Stimulated activated effector memory CD8-positive, alpha-beta T cell treated with anti-CD3 and anti-CD28 coated beads, Interleukin-12 subunit alpha, Interleukin-12 subunit beta, amount 100 ng/mL, for 72 hours (primary cell): ENCODE measurements around the gene PEPD.
"Not testable (repeated sequence)": the region's sequence is repeated elsewhere in the genome, so short reads cannot be mapped to it uniquely, and the experiment has no call there.

Experiments used
- ATAC-seq: fragments of 150-1000 bp; cut with Tn5 transposase; 2 replicates; pipeline ENCODE4 v1.10.0; 2021
- DNase-seq, 2 donors: peaks; one replicate each; pipeline ENCODE4 v3.0.0; 2021 to 2022; ENCODE audit warnings: low spot score in 2 of 2
- H3K27ac Mint-ChIP-seq: one replicate; pipeline ENCODE4 v1.8.0; 2022; ENCODE audit warnings: mild to moderate bottlenecking, mixed read lengths
- H3K36me3 Mint-ChIP-seq: one replicate; pipeline ENCODE4 v1.8.0; 2022; ENCODE audit warnings: mild to moderate bottlenecking, mixed read lengths
- H3K4me1 Mint-ChIP-seq: one replicate; pipeline ENCODE4 v1.8.0; 2022; ENCODE audit warnings: mixed read lengths
- H3K4me3 Mint-ChIP-seq: one replicate; pipeline ENCODE4 v1.8.0; 2022; ENCODE audit warnings: mild to moderate bottlenecking, mixed read lengths
- H3K9me3 Mint-ChIP-seq: one replicate; pipeline ENCODE4 v1.8.0; 2022; ENCODE audit warnings: mixed read lengths

Gene PEPD

DNA sequence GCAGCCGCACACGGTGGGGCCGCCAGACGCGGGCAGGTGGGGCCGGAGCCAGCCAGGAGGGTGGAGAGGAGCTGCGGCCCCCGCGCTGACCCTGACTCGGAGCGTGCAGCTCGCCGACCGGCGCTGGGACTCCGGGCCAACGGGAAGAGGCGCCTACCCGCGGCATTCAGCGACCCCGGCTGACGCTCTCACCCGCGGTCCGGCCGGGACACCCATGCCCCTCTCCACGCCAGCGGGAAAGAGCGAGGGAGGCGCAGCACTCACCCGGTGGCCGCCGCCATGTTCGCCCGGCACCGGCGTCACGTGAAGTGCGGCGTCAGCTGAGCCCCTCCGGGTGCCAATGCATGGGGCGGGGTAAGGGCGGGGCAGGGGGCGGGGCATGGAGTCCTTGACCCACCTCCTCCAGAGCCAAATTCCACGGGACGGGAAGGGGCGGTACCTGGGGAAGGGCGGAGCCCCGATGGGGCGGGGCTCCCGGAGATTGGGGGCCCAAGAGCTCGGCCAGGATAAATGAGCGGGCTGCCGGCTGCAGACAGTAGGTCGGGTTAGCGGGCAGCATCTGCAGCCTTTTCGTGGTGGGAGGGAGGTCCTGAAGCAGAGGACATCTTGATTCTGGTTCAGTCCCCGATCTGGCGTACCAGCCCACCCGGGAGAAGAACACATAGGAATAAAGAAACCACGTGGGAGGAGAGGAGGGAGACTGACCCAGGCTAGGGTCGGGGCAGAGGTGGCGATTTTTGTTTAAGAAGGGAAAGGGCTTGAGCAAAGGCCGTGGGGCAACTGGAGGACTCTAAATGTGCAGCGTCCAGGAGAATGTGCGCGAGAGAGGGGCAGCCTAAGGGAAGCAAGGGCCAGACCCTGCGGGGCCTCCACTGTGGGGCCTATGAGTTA lies at the start of gene PEPD:
TSS of gene PEPD (minus strand) at position 312 of the 891 bp plus-strand sequence. CDS start at position 281, 31 bp downstream.
- H3K27ac Mint-ChIP-seq, result peak within 1 kb of the TSS; percentile 93
- H3K4me1 Mint-ChIP-seq, result peaks cover 38% of the 10 kb centered on the region
- ATAC-seq (peak; percentile 89), DNase-seq (peak; percentile 69 to 89)
- peak within 1 kb of the TSS; percentile 92 for H3K4me3 Mint-ChIP-seq
- H3K9me3 Mint-ChIP-seq, result no peaks in the 10 kb centered on the region
- no peaks in the 10 kb centered on the region for H3K36me3 Mint-ChIP-seq

DNA sequence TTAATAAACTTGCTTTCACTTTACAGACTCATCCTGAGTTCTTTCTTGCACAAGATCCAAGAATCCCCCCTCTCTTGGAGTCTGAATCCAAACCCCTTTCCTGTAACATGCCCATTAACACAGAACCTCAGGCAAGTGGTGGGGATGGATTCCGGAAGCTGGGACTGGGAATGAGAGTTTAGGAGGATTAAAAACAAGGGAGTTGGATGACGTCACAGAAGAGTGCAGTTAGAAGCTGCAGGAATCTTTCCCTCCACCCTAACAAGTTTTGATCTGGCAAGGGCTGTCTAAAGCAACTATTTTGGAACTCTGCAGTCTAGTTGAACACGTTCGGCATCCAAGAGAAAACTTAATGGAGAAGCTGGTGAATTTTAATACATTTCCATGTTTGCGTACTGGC lies 48.2 kb upstream of the PEPD start:
- ATAC-seq (no peak), DNase-seq (no peak)
- H3K36me3 Mint-ChIP-seq, result no peaks in the 10 kb centered on the region
- peaks cover 5% of the 10 kb centered on the region for H3K9me3 Mint-ChIP-seq
- no peaks in the 10 kb centered on the region for H3K4me1 Mint-ChIP-seq
- H3K27ac Mint-ChIP-seq, result no peak overlapping the region
- no peak overlapping the region for H3K4me3 Mint-ChIP-seq

DNA sequence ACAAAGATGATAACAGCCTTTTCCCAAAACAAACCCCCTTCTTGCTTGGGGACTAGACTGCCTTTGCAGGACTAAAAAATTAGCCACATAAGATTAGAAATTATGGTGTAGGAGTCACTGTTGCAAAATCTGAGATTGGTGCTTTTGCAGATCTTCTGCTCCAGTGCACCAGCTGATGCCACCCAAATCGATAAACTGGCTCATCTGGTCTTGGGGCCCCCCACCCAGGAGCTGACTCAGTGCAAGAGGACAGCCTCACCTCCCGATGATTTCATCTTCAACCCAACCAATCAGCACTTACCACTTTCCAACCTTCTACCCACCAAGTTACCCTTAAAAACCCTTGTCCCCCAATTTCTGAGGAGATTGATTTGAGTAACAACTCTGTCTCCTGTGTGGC lies 47.1 kb upstream of the PEPD start:
- ATAC-seq (no peak), DNase-seq (no peak)
- Mint-ChIP-seq H3K27ac (no peak overlapping the region), H3K4me1 (no peaks in the 10 kb centered on the region), H3K9me3 (no peaks in the 10 kb centered on the region), H3K4me3 (no peak overlapping the region), H3K36me3 (no peaks in the 10 kb centered on the region)

DNA sequence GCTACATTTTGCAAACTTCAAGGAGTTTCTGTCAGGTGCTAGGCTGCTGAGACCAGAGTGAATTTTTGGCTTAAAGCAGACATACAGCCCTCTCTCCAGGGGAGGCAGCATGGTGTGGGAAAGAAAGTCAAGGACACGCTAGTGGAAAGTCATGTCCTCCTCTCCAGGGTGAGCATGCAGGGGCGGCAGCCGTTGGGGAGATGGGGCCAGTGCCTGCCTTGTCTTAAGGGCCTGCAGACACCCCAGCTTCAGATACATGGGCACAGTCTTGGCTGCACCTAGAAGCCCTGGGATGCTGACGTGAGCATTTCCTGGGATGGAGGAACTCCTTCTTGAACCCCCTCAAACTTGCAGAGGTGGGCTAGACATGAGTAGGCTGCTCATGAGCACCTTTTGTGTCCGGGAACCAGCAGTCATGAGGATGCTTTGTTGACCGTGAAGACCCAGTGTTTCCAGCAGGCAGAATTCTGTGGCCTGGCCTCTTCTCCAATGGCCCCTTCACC lies 43.3 kb upstream of the PEPD start:
- H3K9me3 Mint-ChIP-seq, result no peaks in the 10 kb centered on the region
- no peak for ATAC-seq
- H3K27ac Mint-ChIP-seq, result no peak overlapping the region
- H3K36me3 Mint-ChIP-seq, result no peaks in the 10 kb centered on the region
- no peak overlapping the region for H3K4me3 Mint-ChIP-seq
- no peaks in the 10 kb centered on the region for H3K4me1 Mint-ChIP-seq
- no peak for DNase-seq

DNA sequence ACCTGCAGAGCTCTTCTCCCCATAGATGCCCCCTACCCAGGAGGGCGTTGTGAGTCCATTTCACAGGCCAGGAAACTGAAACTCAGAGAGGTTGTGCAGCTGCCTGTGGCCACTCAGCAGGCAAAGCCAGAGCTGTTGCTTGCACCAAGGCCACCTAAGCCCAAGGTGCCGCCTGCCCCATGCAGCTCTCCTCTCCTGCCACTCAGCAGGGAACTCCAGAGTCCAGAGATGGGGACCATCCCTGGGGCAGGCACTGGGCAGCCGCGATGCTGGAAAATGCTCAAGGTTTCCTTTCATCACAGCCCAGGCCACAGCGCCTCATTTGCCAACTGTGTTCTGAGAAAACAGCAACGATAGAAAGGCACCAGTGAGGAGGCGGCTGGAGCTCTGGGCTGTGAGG lies 41.0 kb upstream of the PEPD start:
- ATAC-seq, result no peak
- H3K4me1 Mint-ChIP-seq, result no peaks in the 10 kb centered on the region
- H3K27ac Mint-ChIP-seq, result no peak overlapping the region
- no peak overlapping the region for H3K4me3 Mint-ChIP-seq
- DNase-seq, result no peak
- H3K9me3 Mint-ChIP-seq, result no peaks in the 10 kb centered on the region
- H3K36me3 Mint-ChIP-seq, result no peaks in the 10 kb centered on the region

DNA sequence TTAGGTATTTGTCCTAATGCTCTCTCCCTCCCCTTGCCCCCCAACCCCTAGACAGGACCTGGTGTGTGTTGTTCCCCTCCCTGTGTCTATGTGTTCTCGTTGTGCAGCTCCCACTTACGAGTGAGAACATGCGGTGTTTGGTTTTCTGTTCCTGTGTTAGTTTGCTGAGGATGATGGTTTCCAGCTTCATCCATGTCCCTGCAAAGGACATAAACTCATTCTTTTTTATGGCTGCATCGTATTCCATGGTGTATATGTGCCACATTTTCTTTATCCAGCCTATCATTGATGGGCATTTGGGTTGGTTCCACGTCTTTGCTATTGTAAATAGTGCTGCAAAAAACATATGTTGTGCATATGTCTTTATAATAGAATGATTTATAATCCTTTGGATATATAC lies 40.1 kb upstream of the PEPD start:
- not testable (repeated sequence) for H3K27ac Mint-ChIP-seq, ATAC-seq, H3K36me3 Mint-ChIP-seq, DNase-seq, H3K4me3 Mint-ChIP-seq, H3K4me1 Mint-ChIP-seq, H3K9me3 Mint-ChIP-seq

DNA sequence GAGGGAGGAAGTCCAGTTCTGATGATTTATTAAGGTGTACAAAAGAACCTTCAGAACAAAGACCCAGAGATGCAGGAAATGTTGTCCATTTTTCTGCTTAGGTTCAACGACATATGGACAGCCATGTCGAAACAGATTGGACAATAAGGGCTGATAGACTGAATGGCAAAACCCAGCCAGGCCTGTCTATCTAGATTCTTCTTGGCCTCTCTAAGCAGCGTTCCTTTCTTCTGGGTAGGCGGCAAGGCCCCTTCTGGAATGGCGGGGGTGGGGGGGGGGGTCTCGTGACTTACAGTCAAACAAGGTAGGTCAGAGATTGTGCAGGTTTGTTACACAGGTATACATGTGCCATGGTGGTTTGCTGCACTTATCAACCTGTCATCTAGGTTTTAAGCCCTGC lies 39.7 kb upstream of the PEPD start:
- no peak for ATAC-seq
- Mint-ChIP-seq H3K4me1 (no peaks in the 10 kb centered on the region), H3K4me3 (no peak overlapping the region), H3K36me3 (no peaks in the 10 kb centered on the region), H3K9me3 (no peaks in the 10 kb centered on the region), H3K27ac (no peak overlapping the region)
- no peak for DNase-seq

DNA sequence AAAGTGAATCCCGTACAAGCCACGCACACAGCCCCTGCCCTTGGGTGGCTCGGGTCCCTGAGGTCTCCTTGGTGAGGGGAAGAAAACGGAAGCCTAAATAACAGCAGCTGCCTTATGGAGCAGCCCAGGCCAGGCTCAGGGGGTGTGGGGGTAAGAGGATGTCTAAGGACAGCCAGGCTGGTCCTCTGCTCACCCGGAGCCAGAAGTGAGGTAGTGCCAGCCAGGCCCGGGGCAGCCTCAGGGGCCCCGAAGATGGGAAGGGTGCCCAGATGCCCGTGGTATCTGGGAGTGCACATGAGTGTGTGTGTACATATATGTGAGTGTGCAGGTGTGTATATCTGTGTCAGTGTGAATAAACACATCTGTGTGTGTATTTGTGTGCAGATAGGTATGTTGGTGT lies 38.4 kb upstream of the PEPD start:
- no peak for ATAC-seq
- no peak overlapping the region for H3K27ac Mint-ChIP-seq
- no peaks in the 10 kb centered on the region for H3K9me3 Mint-ChIP-seq
- H3K4me3 Mint-ChIP-seq, result no peak overlapping the region
- H3K36me3 Mint-ChIP-seq, result no peaks in the 10 kb centered on the region
- no peaks in the 10 kb centered on the region for H3K4me1 Mint-ChIP-seq
- DNase-seq, result no peak

DNA sequence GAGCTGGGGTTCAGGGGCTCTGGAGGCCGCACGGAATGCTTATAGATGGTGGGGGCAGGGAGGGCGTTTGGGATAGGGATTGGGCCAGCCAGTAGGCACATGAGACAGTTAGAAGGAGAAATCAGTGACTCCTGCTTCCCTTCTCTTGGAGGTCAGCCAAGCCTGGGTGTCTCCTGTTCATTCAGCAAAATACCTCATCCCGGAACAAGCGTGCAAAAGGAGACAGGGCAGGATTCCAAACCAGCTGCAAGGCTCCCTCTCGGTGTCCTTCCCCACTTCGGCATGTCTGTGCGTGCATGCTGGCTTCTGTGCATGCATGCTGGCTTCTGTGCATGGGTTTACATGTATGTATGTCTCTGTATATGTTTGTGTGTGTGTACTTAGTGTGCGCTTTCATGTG lies 37.3 kb upstream of the PEPD start:
- ATAC-seq (no peak), DNase-seq (no peak)
- Mint-ChIP-seq H3K9me3 (no peaks in the 10 kb centered on the region), H3K4me1 (no peaks in the 10 kb centered on the region), H3K27ac (no peak overlapping the region), H3K4me3 (no peak overlapping the region), H3K36me3 (no peaks in the 10 kb centered on the region)

DNA sequence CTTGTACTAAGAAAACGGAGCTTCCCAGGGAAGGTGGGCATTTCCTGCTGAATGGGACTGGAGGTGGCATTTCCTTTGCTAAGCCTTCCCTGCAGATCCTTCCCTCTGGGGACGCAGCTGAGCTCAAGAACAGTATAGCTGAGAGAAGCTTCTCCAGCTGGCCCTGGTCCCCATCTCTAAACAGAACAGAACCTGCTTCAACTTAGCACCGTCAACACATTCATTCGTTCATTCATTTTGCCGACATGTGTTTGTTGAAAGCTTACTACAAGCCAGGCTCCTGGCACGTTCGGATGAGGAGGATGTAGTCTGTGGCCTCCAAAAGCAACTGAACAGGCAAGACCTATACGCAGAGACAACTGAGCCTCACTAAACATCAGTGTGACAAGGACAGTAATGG lies 36.6 kb upstream of the PEPD start:
- Mint-ChIP-seq H3K9me3 (no peaks in the 10 kb centered on the region), H3K36me3 (no peaks in the 10 kb centered on the region), H3K4me3 (no peak overlapping the region), H3K27ac (no peak overlapping the region), H3K4me1 (no peaks in the 10 kb centered on the region)
- no peak for DNase-seq
- ATAC-seq, result no peak

DNA sequence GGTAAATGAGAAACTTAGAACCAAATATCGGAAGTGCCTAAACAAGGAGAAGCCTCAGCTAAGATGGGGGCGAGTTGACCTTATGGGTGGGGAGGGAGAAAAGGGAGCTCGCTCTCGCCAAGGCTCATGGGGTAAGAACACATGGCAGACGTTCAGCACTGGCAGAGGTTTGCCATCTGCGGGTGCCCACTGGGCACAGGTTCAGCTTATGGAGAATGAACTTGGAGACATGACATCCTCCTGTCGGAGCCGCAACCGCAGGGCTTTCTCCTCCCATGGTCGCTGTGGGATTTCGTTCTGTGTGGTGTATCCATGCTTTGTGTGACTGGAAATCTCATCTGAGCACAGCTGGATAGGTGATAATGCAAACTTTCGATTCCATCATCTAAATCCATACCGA lies 36.1 kb upstream of the PEPD start:
- ATAC-seq, result no peak
- Mint-ChIP-seq H3K9me3 (no peaks in the 10 kb centered on the region), H3K4me3 (no peak overlapping the region), H3K4me1 (no peaks in the 10 kb centered on the region), H3K27ac (no peak overlapping the region), H3K36me3 (no peaks in the 10 kb centered on the region)
- DNase-seq, result no peak

DNA sequence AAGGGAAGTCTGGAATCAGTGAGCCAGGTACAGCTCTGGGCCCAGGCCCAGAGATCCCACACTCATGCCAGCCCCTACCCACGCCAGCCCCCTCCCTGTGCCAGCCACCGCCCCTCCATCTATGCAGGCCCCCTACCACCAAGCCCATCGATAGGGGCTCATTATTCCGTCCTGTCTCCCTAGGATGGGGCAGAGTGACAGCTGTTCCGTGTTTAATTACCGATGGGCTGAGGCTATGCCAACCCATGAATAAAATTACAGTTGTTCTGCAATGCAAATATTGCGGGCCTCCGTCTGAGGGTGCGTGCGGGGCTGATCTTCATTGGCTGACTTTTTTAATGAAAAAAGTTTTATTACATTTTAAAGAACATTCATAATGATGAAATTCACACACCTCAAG lies 35.6 kb upstream of the PEPD start:
- DNase-seq, result no peak
- Mint-ChIP-seq H3K4me3 (no peak overlapping the region), H3K36me3 (no peaks in the 10 kb centered on the region), H3K9me3 (no peaks in the 10 kb centered on the region), H3K27ac (no peak overlapping the region), H3K4me1 (no peaks in the 10 kb centered on the region)
- ATAC-seq, result no peak

DNA sequence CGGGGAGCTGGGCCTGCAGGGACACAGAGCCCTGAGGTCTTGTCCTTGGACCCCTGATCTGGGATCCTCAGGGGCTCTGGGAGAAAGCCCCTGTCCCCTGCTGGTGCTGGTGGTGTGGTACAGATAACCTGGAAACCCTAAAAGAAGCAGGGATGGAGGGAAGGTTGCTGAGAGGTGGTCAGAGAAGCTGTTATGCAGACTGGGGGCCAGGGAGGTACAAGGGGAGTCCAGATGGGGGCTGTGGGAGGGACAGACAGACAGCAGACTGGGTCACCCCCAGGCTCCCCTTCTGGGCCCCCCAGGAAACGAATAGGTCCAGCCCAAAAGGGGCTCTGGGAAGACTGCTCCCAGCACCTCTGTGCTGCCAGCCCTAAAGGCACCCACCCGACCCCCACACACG lies 34.7 kb upstream of the PEPD start:
- H3K27ac Mint-ChIP-seq, result no peak overlapping the region
- H3K4me1 Mint-ChIP-seq, result no peaks in the 10 kb centered on the region
- no peak for ATAC-seq
- no peak overlapping the region for H3K4me3 Mint-ChIP-seq
- H3K9me3 Mint-ChIP-seq, result no peaks in the 10 kb centered on the region
- no peaks in the 10 kb centered on the region for H3K36me3 Mint-ChIP-seq
- DNase-seq, result no peak

DNA sequence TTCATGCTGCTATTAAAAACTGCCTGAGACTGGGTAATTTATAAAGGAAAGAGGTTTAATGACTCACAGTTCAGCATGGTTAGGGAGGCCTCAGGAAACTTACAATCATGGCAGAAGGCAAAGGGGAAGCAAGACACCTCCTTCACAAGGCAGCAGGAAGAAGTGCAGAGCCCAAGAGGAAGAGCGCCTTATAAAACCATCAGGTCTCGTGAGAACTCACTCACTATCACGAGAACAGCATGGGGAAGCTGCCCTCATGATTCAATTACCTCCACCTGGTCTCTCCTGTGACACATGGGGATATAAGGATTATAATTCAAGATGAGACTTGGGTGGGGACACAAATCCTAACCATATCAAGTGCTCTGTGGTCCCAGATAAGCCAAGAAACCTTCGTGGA lies 34.1 kb upstream of the PEPD start:
- not testable (repeated sequence) for H3K4me3 Mint-ChIP-seq, H3K4me1 Mint-ChIP-seq, ATAC-seq, DNase-seq, H3K27ac Mint-ChIP-seq, H3K36me3 Mint-ChIP-seq, H3K9me3 Mint-ChIP-seq

DNA sequence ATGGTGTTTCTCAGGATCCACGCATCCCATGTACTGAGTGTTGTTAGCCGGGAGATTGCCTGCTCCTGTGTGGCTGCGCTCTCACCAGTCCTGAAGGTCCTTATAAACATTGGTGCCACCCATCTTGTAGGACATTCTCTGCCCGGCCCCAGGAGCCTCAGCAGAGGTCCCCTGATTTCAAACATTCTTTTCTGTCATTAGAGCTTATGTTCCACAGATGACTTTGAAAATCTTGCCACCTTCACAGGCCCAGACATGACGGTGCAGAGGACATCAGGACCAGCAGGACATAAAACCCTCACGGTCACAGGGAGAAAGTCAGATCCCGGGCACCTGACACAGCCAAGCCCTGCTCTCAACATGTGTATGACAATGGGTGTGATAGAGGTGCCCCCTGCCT lies 33.2 kb upstream of the PEPD start:
- no peaks in the 10 kb centered on the region for H3K4me1 Mint-ChIP-seq
- no peak overlapping the region for H3K4me3 Mint-ChIP-seq
- DNase-seq (no peak), ATAC-seq (no peak)
- no peaks in the 10 kb centered on the region for H3K9me3 Mint-ChIP-seq
- H3K27ac Mint-ChIP-seq, result no peak overlapping the region
- no peaks in the 10 kb centered on the region for H3K36me3 Mint-ChIP-seq

DNA sequence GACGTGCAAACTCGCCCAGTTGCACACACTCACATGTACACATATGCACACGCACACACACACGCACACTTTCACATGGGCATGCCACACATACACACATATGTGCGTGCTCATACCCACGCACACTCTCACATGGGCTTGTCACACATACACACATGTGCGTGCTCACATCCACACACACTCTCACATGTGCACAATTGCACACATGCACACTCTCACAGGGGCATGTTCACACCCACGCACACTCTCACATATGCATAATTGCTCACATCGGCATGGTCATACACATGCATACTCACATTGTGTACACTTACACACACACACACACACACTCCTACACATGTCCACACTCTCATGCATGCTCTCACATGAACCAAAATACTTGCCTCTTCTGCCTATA lies 32.8 kb upstream of the PEPD start:
- DNase-seq (no peak), ATAC-seq (no peak)
- Mint-ChIP-seq H3K36me3 (no peaks in the 10 kb centered on the region), H3K4me1 (no peaks in the 10 kb centered on the region), H3K4me3 (no peak overlapping the region), H3K27ac (no peak overlapping the region), H3K9me3 (no peaks in the 10 kb centered on the region)
